Dendritic cell treated with granulocyte-macrophage colony-stimulating factor and Interleukin-4, amounts not matched to agents 40 ng/mL and 50 ng/mL, for 4 days (primary cell): ENCODE data around the gene RFT1.

Source experiments
- H3K27ac Mint-ChIP-seq: one replicate; pipeline ENCODE4 v1.8.0; 2022; ENCODE audit warnings: mild to moderate bottlenecking, mixed read lengths
- H3K27me3 Mint-ChIP-seq: one replicate; pipeline ENCODE4 v1.8.0; 2022; ENCODE audit warnings: mild to moderate bottlenecking, mixed read lengths
- H3K36me3 Mint-ChIP-seq: one replicate; pipeline ENCODE4 v1.8.0; 2022; ENCODE audit warnings: low read depth, mixed read lengths
- H3K4me1 Mint-ChIP-seq: one replicate; pipeline ENCODE4 v1.8.0; 2022; ENCODE audit warnings: low read depth, mixed read lengths
- H3K4me3 Mint-ChIP-seq: one replicate; pipeline ENCODE4 v1.8.0; 2022; ENCODE audit warnings: mild to moderate bottlenecking, moderate library complexity, mixed read lengths
- H3K9me3 Mint-ChIP-seq: one replicate; pipeline ENCODE4 v1.8.0; 2022; ENCODE audit warnings: mixed read lengths
- intact Hi-C: fragments of 100-400 bp; cut with micrococcal nuclease; formaldehyde crosslinking; loops from one replicate; pipeline ENCODE4 v1.15.0; 2022

RFT1 gene

GRCh38 chr3:53113293-53114010 lies 16.8 kb downstream of the RFT1 start:
- Mint-ChIP-seq H3K27ac (no peak overlapping the region), H3K4me1 (peaks cover 22% of the 10 kb centered on the region), H3K36me3 (peaks cover 48% of the 10 kb centered on the region), H3K9me3 (no peaks in the 10 kb centered on the region), H3K4me3 (no peak overlapping the region), H3K27me3 (no peaks in the 10 kb centered on the region)
- intact Hi-C loops, result loop anchor here (1.0 kb wide), 1 partner anchor 83 kb away; no protein-coding TSS in a partner anchor

GRCh38 chr3:53111822-53112221 lies 18.4 kb downstream of the RFT1 start:
- no peak overlapping the region for H3K4me3 Mint-ChIP-seq
- H3K27ac Mint-ChIP-seq, result no peak overlapping the region
- H3K36me3 Mint-ChIP-seq, result peaks cover 34% of the 10 kb centered on the region
- intact Hi-C loops, result no loop called here
- H3K9me3 Mint-ChIP-seq, result no peaks in the 10 kb centered on the region
- H3K27me3 Mint-ChIP-seq, result no peaks in the 10 kb centered on the region
- peaks cover 31% of the 10 kb centered on the region for H3K4me1 Mint-ChIP-seq

- peaks cover 34% of the 10 kb centered on the region for H3K4me1 Mint-ChIP-seq
- H3K27ac Mint-ChIP-seq, result peak overlapping the region; percentile 66
- H3K4me3 Mint-ChIP-seq, result peak overlapping the region; percentile 20
- intact Hi-C loops, result no loop called here
- H3K9me3 Mint-ChIP-seq, result no peaks in the 10 kb centered on the region
- no peaks in the 10 kb centered on the region for H3K27me3 Mint-ChIP-seq
- peaks cover 35% of the 10 kb centered on the region for H3K36me3 Mint-ChIP-seq
These were observed 20.1 kb downstream of the RFT1 start for GRCh38 chr3:53109891-53110771.

- intact Hi-C loops, result no loop called here
- Mint-ChIP-seq H3K27me3 (no peaks in the 10 kb centered on the region), H3K4me1 (peaks cover 42% of the 10 kb centered on the region), H3K9me3 (no peaks in the 10 kb centered on the region), H3K36me3 (peaks cover 35% of the 10 kb centered on the region), H3K4me3 (no peak overlapping the region), H3K27ac (peak overlapping the region; percentile 66)
These were observed 21.0 kb downstream of the RFT1 start for GRCh38 chr3:53109190-53109589.

GRCh38 chr3:53104762-53105161 lies 25.5 kb downstream of the RFT1 start:
- intact Hi-C loops, result no loop called here
- no peak overlapping the region for H3K4me3 Mint-ChIP-seq
- H3K36me3 Mint-ChIP-seq, result peaks cover 52% of the 10 kb centered on the region
- peaks cover 59% of the 10 kb centered on the region for H3K4me1 Mint-ChIP-seq
- H3K27ac Mint-ChIP-seq, result peak overlapping the region; percentile 85
- no peaks in the 10 kb centered on the region for H3K9me3 Mint-ChIP-seq
- H3K27me3 Mint-ChIP-seq, result no peaks in the 10 kb centered on the region

GRCh38 chr3:53103397-53104296 lies 26.6 kb downstream of the RFT1 start:
- H3K9me3 Mint-ChIP-seq, result no peaks in the 10 kb centered on the region
- intact Hi-C loops, result no loop called here
- no peak overlapping the region for H3K4me3 Mint-ChIP-seq
- H3K27me3 Mint-ChIP-seq, result no peaks in the 10 kb centered on the region
- H3K4me1 Mint-ChIP-seq, result peaks cover 48% of the 10 kb centered on the region
- H3K36me3 Mint-ChIP-seq, result peaks cover 56% of the 10 kb centered on the region
- peak overlapping the region; percentile 85 for H3K27ac Mint-ChIP-seq

- H3K27ac Mint-ChIP-seq, result peak overlapping the region; percentile 85
- no peaks in the 10 kb centered on the region for H3K9me3 Mint-ChIP-seq
- H3K4me1 Mint-ChIP-seq, result peaks cover 38% of the 10 kb centered on the region
- H3K4me3 Mint-ChIP-seq, result no peak overlapping the region
- no peaks in the 10 kb centered on the region for H3K27me3 Mint-ChIP-seq
- H3K36me3 Mint-ChIP-seq, result peaks cover 61% of the 10 kb centered on the region
- intact Hi-C loops, result no loop called here
These were observed 27.6 kb downstream of the RFT1 start for GRCh38 chr3:53102601-53103147.

- H3K27ac Mint-ChIP-seq, result peak overlapping the region; percentile 85
- no peak overlapping the region for H3K4me3 Mint-ChIP-seq
- intact Hi-C loops, result no loop called here
- peaks cover 37% of the 10 kb centered on the region for H3K4me1 Mint-ChIP-seq
- H3K27me3 Mint-ChIP-seq, result no peaks in the 10 kb centered on the region
- peaks cover 68% of the 10 kb centered on the region for H3K36me3 Mint-ChIP-seq
- no peaks in the 10 kb centered on the region for H3K9me3 Mint-ChIP-seq
These were observed 28.3 kb downstream of the RFT1 start for GRCh38 chr3:53101956-53102355.

- Mint-ChIP-seq H3K27me3 (no peaks in the 10 kb centered on the region), H3K27ac (peak overlapping the region; percentile 85), H3K9me3 (no peaks in the 10 kb centered on the region), H3K4me1 (peaks cover 37% of the 10 kb centered on the region), H3K4me3 (no peak overlapping the region), H3K36me3 (peaks cover 68% of the 10 kb centered on the region)
- intact Hi-C loops, result no loop called here
These were observed 29.3 kb downstream of the RFT1 start for GRCh38 chr3:53100818-53101466.

- Mint-ChIP-seq H3K27me3 (no peaks in the 10 kb centered on the region), H3K4me3 (no peak overlapping the region), H3K36me3 (peaks cover 88% of the 10 kb centered on the region), H3K4me1 (peaks cover 28% of the 10 kb centered on the region), H3K9me3 (no peaks in the 10 kb centered on the region), H3K27ac (no peak overlapping the region)
- intact Hi-C loops, result no loop called here
These were observed 32.3 kb downstream of the RFT1 start for GRCh38 chr3:53097887-53098286.

- Mint-ChIP-seq H3K36me3 (peaks cover 76% of the 10 kb centered on the region), H3K4me3 (no peak overlapping the region), H3K9me3 (no peaks in the 10 kb centered on the region), H3K27me3 (no peaks in the 10 kb centered on the region), H3K27ac (peak overlapping the region; percentile 46), H3K4me1 (peaks cover 52% of the 10 kb centered on the region)
- intact Hi-C loops, result no loop called here
These were observed 37.3 kb downstream of the RFT1 start for GRCh38 chr3:53092942-53093341.

GRCh38 chr3:53092216-53092615 lies 38.0 kb downstream of the RFT1 start:
- Mint-ChIP-seq H3K4me3 (no peak overlapping the region), H3K36me3 (peaks cover 76% of the 10 kb centered on the region), H3K27ac (peak overlapping the region; percentile 71), H3K9me3 (no peaks in the 10 kb centered on the region), H3K4me1 (peaks cover 52% of the 10 kb centered on the region), H3K27me3 (no peaks in the 10 kb centered on the region)
- intact Hi-C loops, result no loop called here

- H3K4me3 Mint-ChIP-seq, result no peak overlapping the region
- peak overlapping the region; percentile 71 for H3K27ac Mint-ChIP-seq
- no peaks in the 10 kb centered on the region for H3K9me3 Mint-ChIP-seq
- peaks cover 52% of the 10 kb centered on the region for H3K4me1 Mint-ChIP-seq
- intact Hi-C loops, result no loop called here
- no peaks in the 10 kb centered on the region for H3K27me3 Mint-ChIP-seq
- H3K36me3 Mint-ChIP-seq, result peaks cover 77% of the 10 kb centered on the region
These were observed 39.2 kb downstream of the RFT1 start for GRCh38 chr3:53091011-53091410.
